GM06990 (cell line): Measurements from ENCODE around the gene CCDC182.

Source experiments
- DNase-seq: peaks from one replicate; pipeline ENCODE4 v3.0.0-alpha.2; 2011; ENCODE audit not compliant: insufficient read length; ENCODE audit errors: extremely low read depth
- H3K27me3 ChIP-seq: replicated peaks from 2 replicates; pipeline ENCODE4 v1.6.0; 2011; ENCODE audit warnings: low read length; ENCODE audit not compliant: control insufficient read depth, insufficient read depth
- H3K36me3 ChIP-seq: 2 replicates; pipeline ENCODE4 v1.5.1; 2011; ENCODE audit warnings: low read length; ENCODE audit not compliant: control insufficient read depth, insufficient read depth
- H3K4me3 ChIP-seq: replicated peaks from 2 replicates; pipeline ENCODE4 v1.5.1; 2011; ENCODE audit warnings: low read depth, mild to moderate bottlenecking, control low read depth, low read length
- CTCF ChIP-seq: IDR thresholded peaks from 2 replicates; pipeline ENCODE4 v1.5.1; 2011; ENCODE audit warnings: low read length, control low read depth, mild to moderate bottlenecking, inconsistent platforms; ENCODE audit not compliant: insufficient read depth, poor library complexity, severe bottlenecking

CCDC182 gene

GRCh38 chr17:57720386-57721035, 24.6 kb downstream of the CCDC182 start:
- no peak overlapping the region for H3K4me3 ChIP-seq
- DNase-seq: no peak
- TF ChIP-seq CTCF: no peak
- no peaks in the 10 kb centered on the region; the same call in 1 of the 2 replicates for H3K27me3 ChIP-seq
- no peaks in the 10 kb centered on the region for H3K36me3 ChIP-seq

- DNase-seq: no peak
- no peaks in the 10 kb centered on the region; the same call in 1 of the 2 replicates for H3K27me3 ChIP-seq
- TF ChIP-seq CTCF: no peak
- no peak overlapping the region for H3K4me3 ChIP-seq
- H3K36me3 ChIP-seq: no peaks in the 10 kb centered on the region
These were observed 26.2 kb downstream of the CCDC182 start for GRCh38 chr17:57718878-57719277.

GRCh38 chr17:57715981-57716380, 29.1 kb downstream of the CCDC182 start:
- Histone ChIP-seq H3K4me3 (no peak overlapping the region), H3K27me3 (no peaks in the 10 kb centered on the region; the same call in none of the 2 replicates), H3K36me3 (no peaks in the 10 kb centered on the region)
- no peak for DNase-seq
- TF ChIP-seq CTCF: no peak

- Histone ChIP-seq H3K36me3 (no peaks in the 10 kb centered on the region), H3K27me3 (no peaks in the 10 kb centered on the region; the same call in none of the 2 replicates), H3K4me3 (no peak overlapping the region)
- DNase-seq: no peak
- no peak for TF ChIP-seq CTCF
These were observed 30.4 kb downstream of the CCDC182 start for GRCh38 chr17:57714665-57715180.

- Histone ChIP-seq H3K4me3 (no peak overlapping the region), H3K36me3 (no peaks in the 10 kb centered on the region), H3K27me3 (no peaks in the 10 kb centered on the region; the same call in 1 of the 2 replicates)
- TF ChIP-seq CTCF: no peak
- no peak for DNase-seq
These were observed 32.0 kb downstream of the CCDC182 start for GRCh38 chr17:57713140-57713539.
